B cell (primary cell): Measurements from ENCODE around the gene MMP15.

Experiments used
- CTCF ChIP-seq: fragments of 200-600 bp; IDR thresholded peaks from one replicate; pipeline ENCODE4 v1.8.0; 2022; ENCODE audit warnings: antibody characterized with exemption, mild to moderate bottlenecking
- EZH2 ChIP-seq: IDR thresholded peaks from 2 replicates; pipeline ENCODE4 v1.6.1; 2012; ENCODE audit warnings: borderline replicate concordance, low read depth, mild to moderate bottlenecking, moderate library complexity, low read length; ENCODE audit not compliant: insufficient read depth, poor library complexity, severe bottlenecking

DNA sequence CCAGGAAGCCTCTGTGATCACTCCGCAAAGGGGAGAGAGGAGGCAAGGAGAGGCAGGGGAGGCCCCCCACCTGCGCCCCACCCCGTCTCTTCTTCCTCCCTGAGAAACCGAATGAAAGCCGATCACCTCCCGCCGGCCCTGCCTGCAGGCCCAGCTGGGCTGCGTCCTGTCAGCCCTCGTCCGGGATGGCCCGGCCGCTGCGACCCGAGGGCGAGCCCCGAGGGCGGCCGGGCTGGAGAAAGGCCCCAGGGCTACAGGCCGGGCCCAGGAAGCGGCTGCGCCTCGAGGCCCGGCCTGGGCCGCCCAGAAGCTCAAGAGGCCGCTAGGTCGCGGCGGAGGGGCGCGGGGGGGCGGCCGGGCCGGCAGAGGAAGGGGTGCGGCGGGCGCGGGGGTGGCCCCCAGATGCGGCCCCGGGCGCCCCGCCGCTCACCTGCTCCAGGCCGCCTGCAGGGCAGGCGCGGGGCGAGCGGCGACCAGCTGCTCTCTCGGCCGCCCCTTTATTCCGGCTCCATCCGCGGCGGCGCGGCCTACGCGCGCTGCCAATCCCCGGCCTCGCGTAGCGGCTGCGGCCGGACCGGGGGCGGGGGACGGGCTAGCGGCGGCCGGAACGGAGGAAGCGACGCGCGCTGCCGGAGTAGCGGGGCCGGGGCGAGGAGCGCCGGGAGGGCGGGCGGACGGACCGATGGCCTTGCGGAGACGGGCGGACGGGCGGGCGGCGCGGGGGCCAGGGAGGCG lies 25.4 kb upstream of the MMP15 start, which contains the start of gene ZNF319:
- TF ChIP-seq CTCF (no peak), EZH2 (no peak)
